Hematopoietic multipotent progenitor cell treated with erythropoietin and hydrocortisone succinate and interleukin-3 and kit ligand, for 4 days (in vitro differentiated cells): ENCODE measurements around the gene BIN2.

Experiments
- DNase-seq: peaks from one replicate; pipeline ENCODE4 v3.0.0-alpha.2; 2015

Gene BIN2

GRCh38 chr12:51253276-51253675 lies 70.7 kb downstream of the BIN2 start:
- DNase-seq: no peak

GRCh38 chr12:51247523-51248206 lies 76.3 kb downstream of the BIN2 start:
- no peak for DNase-seq

GRCh38 chr12:51246254-51246853 lies 77.6 kb downstream of the BIN2 start:
- peak; percentile 93 for DNase-seq

GRCh38 chr12:51245476-51246253 lies 78.3 kb downstream of the BIN2 start:
- peak; percentile 30 for DNase-seq

- DNase-seq: no peak
Observed at GRCh38 chr12:51244269-51244668, 79.7 kb downstream of the BIN2 start.

GRCh38 chr12:51242876-51243275 lies 81.1 kb downstream of the BIN2 start:
- no peak for DNase-seq

GRCh38 chr12:51242120-51242519 lies 81.9 kb downstream of the BIN2 start:
- peak; percentile 47 for DNase-seq

- no peak for DNase-seq
Observed at GRCh38 chr12:51240971-51241370, 83.0 kb downstream of the BIN2 start.

- peak; percentile 98 for DNase-seq
Observed at GRCh38 chr12:51238510-51239334, 85.3 kb downstream of the BIN2 start, which contains the start of gene DAZAP2. Gene DAZAP2 (plus strand): TSS chr12:51238826. CDS start chr12:51238908, 82 bp downstream.

GRCh38 chr12:51238037-51238509 lies 85.9 kb downstream of the BIN2 start:
- no peak for DNase-seq

GRCh38 chr12:51234530-51234929 lies 89.4 kb downstream of the BIN2 start:
- DNase-seq: peak; percentile 59

- DNase-seq: no peak
Observed at GRCh38 chr12:51232642-51233041, 91.3 kb downstream of the BIN2 start.
